MCF 10A (cell line): Measurements from ENCODE around the gene CPVL. TPM values are rescaled to one million over a fixed set of nuclear protein-coding genes. Genes with fewer than 3 reads are reported as not detected.

Experiments
- BruUV-seq: library from RNA; stranded (reverse); fragments of 400-500 nt; replicated peaks from 2 replicates; lab custom pipeline; 2021; lab: Mats Ljungman, UMichigan
- CTCF ChIA-PET: fragments of 300-600 bp; sonication (Branson Sonifier 250); formaldehyde crosslinking; extraction: SDS; loops from one replicate; lab custom pipeline; 2021; ENCODE audit warnings: antibody characterized with exemption, inconsistent platforms; lab: Yijun Ruan, JAX
- POLR2A ChIA-PET: fragments of 300-600, 350-650 bp; sonication (Branson Sonifier 250); formaldehyde crosslinking; extraction: SDS; loops from one replicate; lab custom pipeline; 2020; ENCODE audit warnings: antibody characterized with exemption, inconsistent platforms; lab: Yijun Ruan, JAX
- DNase-seq: peaks from one replicate; pipeline ENCODE4 v3.0.0-alpha.2; 2018; ENCODE audit not compliant: unreplicated experiment
- H3K27ac Mint-ChIP-seq: one replicate; pipeline ENCODE4 v1.8.0; 2022; ENCODE audit warnings: mild to moderate bottlenecking, low read depth, mixed read lengths; ENCODE audit not compliant: unreplicated experiment
- H3K27me3 Mint-ChIP-seq: one replicate; pipeline ENCODE4 v1.8.0; 2022; ENCODE audit warnings: mixed read lengths; ENCODE audit not compliant: insufficient read depth, unreplicated experiment
- H3K36me3 Mint-ChIP-seq: one replicate; pipeline ENCODE4 v1.8.0; 2022; ENCODE audit warnings: mild to moderate bottlenecking, moderate library complexity, mixed read lengths; ENCODE audit not compliant: insufficient read depth, unreplicated experiment
- H3K4me1 Mint-ChIP-seq: one replicate; pipeline ENCODE4 v1.8.0; 2022; ENCODE audit warnings: mixed read lengths; ENCODE audit not compliant: insufficient read depth, unreplicated experiment
- H3K4me3 Mint-ChIP-seq: one replicate; pipeline ENCODE4 v1.8.0; 2022; ENCODE audit warnings: mild to moderate bottlenecking, moderate library complexity, mixed read lengths; ENCODE audit not compliant: unreplicated experiment
- H3K9me3 Mint-ChIP-seq: one replicate; pipeline ENCODE4 v1.8.0; 2022; ENCODE audit warnings: mixed read lengths; ENCODE audit not compliant: unreplicated experiment
- CTCF ChIP-seq: fragments of 200-600 bp; IDR thresholded peaks from one replicate; pipeline ENCODE4 v1.8.0; 2022; ENCODE audit warnings: antibody characterized with exemption, mild to moderate bottlenecking; ENCODE audit not compliant: unreplicated experiment
- intact Hi-C: fragments of 100-400 bp; cut with micrococcal nuclease; formaldehyde crosslinking; loops from 2 replicates; pipeline ENCODE4 v1.14.1; 2022
- total RNA-seq: library from RNA; stranded (reverse); gene quantifications from 2 replicates; pipeline ENCODE4 v1.2.3, GENCODE V29; 2022

The CPVL gene
- total RNA-seq, 1 experiment from 2014 or later: 49.0 TPM

- peaks cover 10% of the 10 kb centered on the region for H3K9me3 Mint-ChIP-seq
- DNase-seq: no peak
- H3K36me3 Mint-ChIP-seq: no peaks in the 10 kb centered on the region
- BruUV-seq: no TSS peak
- no peak overlapping the region for H3K27ac Mint-ChIP-seq
- intact Hi-C loops: no loop called here
- ChIA-PET CTCF (no interaction called here), POLR2A (no interaction called here)
- H3K4me1 Mint-ChIP-seq: no peaks in the 10 kb centered on the region
- no peaks in the 10 kb centered on the region for H3K27me3 Mint-ChIP-seq
- TF ChIP-seq CTCF: no peak
- no peak overlapping the region for H3K4me3 Mint-ChIP-seq
Observed at GRCh38 chr7:29046978-29047377, 99.4 kb downstream of the CPVL start.

GRCh38 chr7:29045258-29046086, 100.9 kb downstream of the CPVL start:
- no peak for TF ChIP-seq CTCF
- H3K27ac Mint-ChIP-seq: no peak overlapping the region
- POLR2A ChIA-PET: no interaction called here
- CTCF ChIA-PET: interaction anchor here (0.6 kb wide), 1 partner anchor 334 kb away, joined by 3 read pairs; no protein-coding TSS in a partner anchor
- no peak for DNase-seq
- no peaks in the 10 kb centered on the region for H3K27me3 Mint-ChIP-seq
- no peak overlapping the region for H3K4me3 Mint-ChIP-seq
- BruUV-seq: no TSS peak
- no peaks in the 10 kb centered on the region for H3K36me3 Mint-ChIP-seq
- peaks cover 10% of the 10 kb centered on the region for H3K9me3 Mint-ChIP-seq
- intact Hi-C loops: no loop called here
- no peaks in the 10 kb centered on the region for H3K4me1 Mint-ChIP-seq

GRCh38 chr7:29044554-29044953, 101.8 kb downstream of the CPVL start:
- Mint-ChIP-seq H3K27ac (no peak overlapping the region), H3K4me1 (no peaks in the 10 kb centered on the region), H3K36me3 (no peaks in the 10 kb centered on the region), H3K9me3 (peaks cover 10% of the 10 kb centered on the region), H3K4me3 (no peak overlapping the region), H3K27me3 (no peaks in the 10 kb centered on the region)
- DNase-seq: no peak
- no TSS peak for BruUV-seq
- CTCF ChIA-PET: no interaction called here
- intact Hi-C loops: no loop called here
- POLR2A ChIA-PET: no interaction called here
- no peak for TF ChIP-seq CTCF

- no TSS peak for BruUV-seq
- no peaks in the 10 kb centered on the region for H3K36me3 Mint-ChIP-seq
- intact Hi-C loops: no loop called here
- H3K9me3 Mint-ChIP-seq: peaks cover 6% of the 10 kb centered on the region
- no peak for TF ChIP-seq CTCF
- POLR2A ChIA-PET: no interaction called here
- H3K27me3 Mint-ChIP-seq: no peaks in the 10 kb centered on the region
- CTCF ChIA-PET: no interaction called here
- no peaks in the 10 kb centered on the region for H3K4me1 Mint-ChIP-seq
- no peak overlapping the region for H3K27ac Mint-ChIP-seq
- no peak for DNase-seq
- H3K4me3 Mint-ChIP-seq: no peak overlapping the region
Observed at GRCh38 chr7:29043576-29043975, 102.8 kb downstream of the CPVL start.
